Measurements from ENCODE around the gene GPR18.

GPR18 gene

DNA sequence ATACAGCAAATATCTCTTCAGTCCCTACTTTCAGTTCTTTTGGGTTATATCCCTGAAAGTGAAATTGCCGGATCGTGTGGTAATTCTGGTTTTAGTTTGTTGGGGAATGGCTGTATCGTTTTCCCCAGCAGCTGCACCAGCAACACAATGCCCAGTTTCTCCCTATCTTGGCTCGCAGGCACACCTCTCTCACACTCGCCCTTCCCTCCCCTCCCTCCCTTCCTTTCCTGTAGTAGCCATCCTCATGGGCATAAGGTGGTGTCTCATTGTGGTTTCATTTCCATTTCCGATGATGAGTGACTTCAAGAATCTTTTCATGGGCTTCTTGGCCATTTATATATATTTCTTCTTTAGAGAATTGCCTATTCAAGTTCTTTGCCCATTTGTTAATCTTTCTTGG is 8.6 kb upstream of the GPR18 start:
- H3K9me3 ChIP-seq (ENCODE audit: severe bottlenecking), result no peaks in the 10 kb centered on the region
- H3K27ac ChIP-seq, result no peak overlapping the region
- DNase-seq, result no peak
- TF ChIP-seq, protein P1, sequence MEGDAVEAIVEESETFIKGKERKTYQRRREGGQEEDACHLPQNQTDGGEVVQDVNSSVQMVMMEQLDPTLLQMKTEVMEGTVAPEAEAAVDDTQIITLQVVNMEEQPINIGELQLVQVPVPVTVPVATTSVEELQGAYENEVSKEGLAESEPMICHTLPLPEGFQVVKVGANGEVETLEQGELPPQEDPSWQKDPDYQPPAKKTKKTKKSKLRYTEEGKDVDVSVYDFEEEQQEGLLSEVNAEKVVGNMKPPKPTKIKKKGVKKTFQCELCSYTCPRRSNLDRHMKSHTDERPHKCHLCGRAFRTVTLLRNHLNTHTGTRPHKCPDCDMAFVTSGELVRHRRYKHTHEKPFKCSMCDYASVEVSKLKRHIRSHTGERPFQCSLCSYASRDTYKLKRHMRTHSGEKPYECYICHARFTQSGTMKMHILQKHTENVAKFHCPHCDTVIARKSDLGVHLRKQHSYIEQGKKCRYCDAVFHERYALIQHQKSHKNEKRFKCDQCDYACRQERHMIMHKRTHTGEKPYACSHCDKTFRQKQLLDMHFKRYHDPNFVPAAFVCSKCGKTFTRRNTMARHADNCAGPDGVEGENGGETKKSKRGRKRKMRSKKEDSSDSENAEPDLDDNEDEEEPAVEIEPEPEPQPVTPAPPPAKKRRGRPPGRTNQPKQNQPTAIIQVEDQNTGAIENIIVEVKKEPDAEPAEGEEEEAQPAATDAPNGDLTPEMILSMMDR (IDR thresholded peaks at IDR 0.05; ENCODE audit: low read depth, low read length), result no peak
- H3K27me3 ChIP-seq (ENCODE audit: insufficient read depth, low read depth, severe bottlenecking), result no peaks in the 10 kb centered on the region
- no peak overlapping the region for H3K4me3 ChIP-seq (ENCODE audit: low read depth, low read length)
- H3K36me3 ChIP-seq, result peaks cover 8% of the 10 kb centered on the region

GRCh38 chr13:99265821-99266426 is 7.7 kb upstream of the GPR18 start:
- DNase-seq, result peak; percentile 30
- TF ChIP-seq, protein P1 (IDR thresholded peaks at IDR 0.05; ENCODE audit: low read depth, low read length), result peak; percentile 58
- Histone ChIP-seq H3K36me3 (peaks cover 11% of the 10 kb centered on the region), H3K9me3 (ENCODE audit: severe bottlenecking) (no peaks in the 10 kb centered on the region), H3K27me3 (ENCODE audit: insufficient read depth, low read depth, severe bottlenecking) (no peaks in the 10 kb centered on the region), H3K27ac (no peak overlapping the region), H3K4me3 (ENCODE audit: low read depth, low read length) (no peak overlapping the region)

- TF ChIP-seq, protein P1 (IDR thresholded peaks at IDR 0.05; ENCODE audit: low read depth, low read length), result no peak
- DNase-seq, result no peak
- H3K4me3 ChIP-seq (ENCODE audit: low read depth, low read length), result no peak overlapping the region
- peaks cover 11% of the 10 kb centered on the region for H3K36me3 ChIP-seq
- no peaks in the 10 kb centered on the region for H3K9me3 ChIP-seq (ENCODE audit: severe bottlenecking)
- H3K27ac ChIP-seq, result no peak overlapping the region
- H3K27me3 ChIP-seq (ENCODE audit: insufficient read depth, low read depth, severe bottlenecking), result no peaks in the 10 kb centered on the region
Measured at GRCh38 chr13:99265162-99265800, 7.1 kb upstream of the GPR18 start.

DNA sequence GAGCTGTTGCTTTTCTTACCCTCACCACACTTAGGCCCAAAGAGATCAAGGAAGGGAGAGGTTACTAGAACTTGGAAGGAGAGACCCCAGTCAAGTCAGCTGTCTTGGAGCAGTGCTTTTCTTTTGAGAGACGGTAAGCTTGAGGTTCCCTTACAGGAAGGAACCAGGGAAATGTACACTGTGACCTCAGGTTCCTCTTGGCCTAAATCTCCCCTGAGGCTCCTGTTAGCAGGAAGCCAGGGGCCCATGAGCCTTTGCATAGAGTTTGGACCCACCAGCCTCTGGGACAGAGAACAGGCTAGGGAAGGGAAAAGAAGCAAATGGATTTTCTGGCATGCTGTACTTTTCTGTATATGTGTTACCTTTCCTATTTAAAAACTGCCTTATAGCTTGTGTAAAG is 5.9 kb upstream of the GPR18 start:
- TF ChIP-seq, protein P1 (IDR thresholded peaks at IDR 0.05; ENCODE audit: low read depth, low read length), result no peak
- Histone ChIP-seq H3K36me3 (peaks cover 11% of the 10 kb centered on the region), H3K4me3 (ENCODE audit: low read depth, low read length) (no peak overlapping the region), H3K27ac (no peak overlapping the region), H3K27me3 (ENCODE audit: insufficient read depth, low read depth, severe bottlenecking) (no peaks in the 10 kb centered on the region), H3K9me3 (ENCODE audit: severe bottlenecking) (no peaks in the 10 kb centered on the region)
- DNase-seq, result no peak

GRCh38 chr13:99263126-99263785 is 5.1 kb upstream of the GPR18 start:
- Histone ChIP-seq H3K9me3 (ENCODE audit: severe bottlenecking) (no peaks in the 10 kb centered on the region), H3K27me3 (ENCODE audit: insufficient read depth, low read depth, severe bottlenecking) (no peaks in the 10 kb centered on the region), H3K27ac (no peak overlapping the region), H3K4me3 (ENCODE audit: low read depth, low read length) (no peak overlapping the region), H3K36me3 (peaks cover 11% of the 10 kb centered on the region)
- TF ChIP-seq, protein P1 (IDR thresholded peaks at IDR 0.05; ENCODE audit: low read depth, low read length), result no peak
- DNase-seq, result no peak
